GM12878 (cell line): ENCODE measurements around the gene EHD1.

Source experiments
- CTCF ChIP-seq, 3 experiments: IDR thresholded peaks in 2 of 3; conservative IDR thresholded peaks in 1 of 3; 2 replicates each; pipeline ENCODE4 v1.5.1; 2011; ENCODE audit warnings: low read depth in 3 of 3, low read length in 3 of 3, mild to moderate bottlenecking in 3 of 3, control low read depth in 2 of 3, moderate library complexity in 2 of 3, inconsistent platforms in 1 of 3, mixed read lengths in 1 of 3; ENCODE audit not compliant: control insufficient read depth in 2 of 3, insufficient read depth in 1 of 3; ENCODE audit errors: extremely low read depth in 1 of 3
- EZH2 ChIP-seq: IDR thresholded peaks from 2 replicates; pipeline ENCODE4 v1.6.1; 2012; ENCODE audit warnings: low read depth, mild to moderate bottlenecking, control low read depth, inconsistent platforms, low read length, borderline replicate concordance; ENCODE audit not compliant: control insufficient read depth
- NFXL1 ChIP-seq: fragments of 450-650 bp; IDR thresholded peaks from 2 replicates; pipeline ENCODE4 v1.6.1; 2017; ENCODE audit warnings: antibody characterized with exemption, mild to moderate bottlenecking, borderline replicate concordance
- RAD21 ChIP-seq: IDR thresholded peaks from 2 replicates; pipeline ENCODE4 v1.6.1; 2011; ENCODE audit warnings: mild to moderate bottlenecking, low read depth, low read length, moderate library complexity; ENCODE audit not compliant: insufficient read depth
- RFX5 ChIP-seq: IDR thresholded peaks from 2 replicates; pipeline ENCODE4 v1.6.1; 2011; ENCODE audit warnings: low read depth, low read length, improper control_type of control experiment
- SREBF2 ChIP-seq: IDR thresholded peaks from 2 replicates; pipeline ENCODE4 v1.6.1; 2012; ENCODE audit warnings: mild to moderate bottlenecking, low read length

GRCh38 chr11:64827451-64827839 is 51.0 kb downstream of the EHD1 start:
- no peak for TF ChIP-seq CTCF (IDR thresholded peaks at IDR 0.05 in 2 of 3, conservative IDR thresholded peaks at IDR 0.05 in 1 of 3; ENCODE audit: control insufficient read depth in 2 of 3, extremely low read depth in 1 of 3, insufficient read depth in 1 of 3, low read depth in 3 of 3, low read length in 3 of 3)
- TF ChIP-seq RFX5 = no peak
- no peak for TF ChIP-seq NFXL1
- no peak for TF ChIP-seq EZH2
- no peak for TF ChIP-seq SREBF2
- no peak for TF ChIP-seq RAD21
